ENCODE measurements around the gene UGT1A5. TPM values are rescaled to one million over a fixed set of nuclear protein-coding genes. Genes with fewer than 3 reads are reported as not detected.

The UGT1A5 gene
- total RNA-seq, 1 donor from 2014 or later, result not detected

- TF ChIP-seq, protein P1, sequence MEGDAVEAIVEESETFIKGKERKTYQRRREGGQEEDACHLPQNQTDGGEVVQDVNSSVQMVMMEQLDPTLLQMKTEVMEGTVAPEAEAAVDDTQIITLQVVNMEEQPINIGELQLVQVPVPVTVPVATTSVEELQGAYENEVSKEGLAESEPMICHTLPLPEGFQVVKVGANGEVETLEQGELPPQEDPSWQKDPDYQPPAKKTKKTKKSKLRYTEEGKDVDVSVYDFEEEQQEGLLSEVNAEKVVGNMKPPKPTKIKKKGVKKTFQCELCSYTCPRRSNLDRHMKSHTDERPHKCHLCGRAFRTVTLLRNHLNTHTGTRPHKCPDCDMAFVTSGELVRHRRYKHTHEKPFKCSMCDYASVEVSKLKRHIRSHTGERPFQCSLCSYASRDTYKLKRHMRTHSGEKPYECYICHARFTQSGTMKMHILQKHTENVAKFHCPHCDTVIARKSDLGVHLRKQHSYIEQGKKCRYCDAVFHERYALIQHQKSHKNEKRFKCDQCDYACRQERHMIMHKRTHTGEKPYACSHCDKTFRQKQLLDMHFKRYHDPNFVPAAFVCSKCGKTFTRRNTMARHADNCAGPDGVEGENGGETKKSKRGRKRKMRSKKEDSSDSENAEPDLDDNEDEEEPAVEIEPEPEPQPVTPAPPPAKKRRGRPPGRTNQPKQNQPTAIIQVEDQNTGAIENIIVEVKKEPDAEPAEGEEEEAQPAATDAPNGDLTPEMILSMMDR (IDR thresholded peaks at IDR 0.05; ENCODE audit: insufficient read depth, low read length, poor library complexity, severe bottlenecking), result no peak
- H3K27me3 ChIP-seq (ENCODE audit: control insufficient read depth, insufficient read depth, low read length), result no peaks in the 10 kb centered on the region
- H3K4me3 ChIP-seq (ENCODE audit: low read depth, low read length), result no peak within 1 kb of the TSS
- DNase-seq (ENCODE audit: low read depth), result no peak
- H3K36me3 ChIP-seq (ENCODE audit: control insufficient read depth, insufficient read depth, low read length), result no peaks in the 10 kb centered on the region
These were observed 31.1 kb upstream of the UGT1A5 start, which contains the start of gene UGT1A7 for GRCh38 chr2:233681521-233682099. UGT1A7 (plus strand) TSS chr2:233681901; CDS start chr2:233681938, 37 bp downstream.

DNA sequence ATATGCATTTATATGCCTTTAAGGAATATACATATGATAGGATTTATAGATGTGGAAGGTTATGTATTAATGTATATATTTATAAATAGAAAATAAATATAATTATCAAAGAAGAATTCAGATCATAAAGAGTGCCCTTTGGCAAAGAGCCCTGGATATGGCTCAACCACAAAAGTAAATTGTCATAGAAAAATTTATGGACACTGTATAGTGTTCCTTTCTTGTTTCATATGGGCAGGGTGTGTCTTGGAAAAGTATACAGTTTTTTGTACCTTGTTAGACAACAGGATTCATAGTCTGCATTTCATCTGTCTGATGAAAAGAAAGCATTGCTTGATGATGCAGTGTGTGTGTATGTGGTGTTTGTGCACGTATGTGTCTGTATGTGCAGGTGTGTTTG is 28.1 kb upstream of the UGT1A5 start:
- Histone ChIP-seq H3K4me3 (ENCODE audit: low read depth, low read length) (no peak overlapping the region), H3K36me3 (ENCODE audit: control insufficient read depth, insufficient read depth, low read length) (no peaks in the 10 kb centered on the region), H3K27me3 (ENCODE audit: control insufficient read depth, insufficient read depth, low read length) (no peaks in the 10 kb centered on the region)
- TF ChIP-seq, protein P1 (IDR thresholded peaks at IDR 0.05; ENCODE audit: insufficient read depth, low read length, poor library complexity, severe bottlenecking), result no peak
- no peak for DNase-seq (ENCODE audit: low read depth)

DNA sequence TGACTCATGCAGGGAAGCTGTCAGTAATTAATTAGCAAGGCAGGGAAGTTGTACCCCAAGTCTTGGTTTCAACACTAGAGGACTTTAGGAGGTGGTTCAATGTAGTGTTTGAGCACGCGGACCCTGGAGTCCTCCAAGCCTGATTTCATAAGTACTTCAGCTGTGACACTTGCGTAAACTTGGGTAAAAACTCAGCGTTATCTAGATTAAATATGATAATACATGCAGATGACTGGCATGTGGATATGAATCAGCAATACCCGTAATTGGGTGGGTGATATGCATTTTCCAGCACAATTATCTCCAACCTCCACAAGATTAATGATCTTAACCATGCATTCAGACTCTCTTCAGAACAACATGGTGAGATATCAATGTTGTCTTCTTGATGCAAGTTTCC is 25.8 kb upstream of the UGT1A5 start:
- Histone ChIP-seq H3K27me3 (ENCODE audit: control insufficient read depth, insufficient read depth, low read length) (no peaks in the 10 kb centered on the region), H3K36me3 (ENCODE audit: control insufficient read depth, insufficient read depth, low read length) (no peaks in the 10 kb centered on the region), H3K4me3 (ENCODE audit: low read depth, low read length) (no peak overlapping the region)
- DNase-seq (ENCODE audit: low read depth), result no peak
- TF ChIP-seq, protein P1 (IDR thresholded peaks at IDR 0.05; ENCODE audit: insufficient read depth, low read length, poor library complexity, severe bottlenecking), result no peak

DNA sequence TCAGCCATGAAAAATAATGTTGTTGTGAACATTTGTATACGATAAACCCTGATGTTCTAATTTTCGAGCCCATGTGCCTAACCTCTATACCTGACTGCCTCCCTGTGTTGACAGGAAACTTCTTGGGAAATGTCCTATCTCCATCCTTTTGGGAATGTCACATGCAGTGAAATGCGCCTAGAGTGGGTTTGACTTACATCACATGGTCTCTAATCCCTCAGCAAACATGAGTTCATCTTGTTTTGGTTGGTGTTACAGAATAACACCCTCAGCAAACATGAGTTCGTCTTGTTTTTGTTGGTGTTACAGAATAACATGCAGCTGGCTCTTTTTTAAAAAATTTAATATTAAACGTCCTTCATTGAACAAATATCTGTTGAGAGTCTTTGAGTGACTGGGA is 24.4 kb upstream of the UGT1A5 start:
- Histone ChIP-seq H3K4me3 (ENCODE audit: low read depth, low read length) (no peak overlapping the region), H3K36me3 (ENCODE audit: control insufficient read depth, insufficient read depth, low read length) (no peaks in the 10 kb centered on the region), H3K27me3 (ENCODE audit: control insufficient read depth, insufficient read depth, low read length) (no peaks in the 10 kb centered on the region)
- TF ChIP-seq, protein P1 (IDR thresholded peaks at IDR 0.05; ENCODE audit: insufficient read depth, low read length, poor library complexity, severe bottlenecking), result no peak
- no peak for DNase-seq (ENCODE audit: low read depth)

GRCh38 chr2:233689031-233689430 is 23.7 kb upstream of the UGT1A5 start:
- DNase-seq (ENCODE audit: low read depth), result no peak
- TF ChIP-seq, protein P1 (IDR thresholded peaks at IDR 0.05; ENCODE audit: insufficient read depth, low read length, poor library complexity, severe bottlenecking), result no peak
- H3K4me3 ChIP-seq (ENCODE audit: low read depth, low read length), result no peak overlapping the region

DNA sequence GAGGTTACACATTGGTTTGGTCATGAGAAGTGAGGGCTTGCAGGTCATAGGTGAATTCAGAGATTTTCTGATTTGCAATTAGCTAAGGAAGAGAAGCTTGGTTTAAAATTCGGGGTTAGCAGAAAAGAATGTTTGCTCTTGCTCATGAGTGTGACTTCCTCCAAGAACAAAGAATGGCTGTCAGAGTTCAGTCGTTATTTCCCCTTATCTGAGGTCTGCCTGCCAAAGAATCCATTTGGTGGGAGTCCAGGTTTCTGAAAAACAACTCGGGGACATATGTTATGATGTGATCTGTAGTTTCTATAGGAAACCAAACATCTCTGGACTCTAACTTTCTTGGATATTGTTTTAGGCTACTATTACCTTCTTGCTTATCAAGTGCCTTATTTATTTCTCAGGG is 23.2 kb upstream of the UGT1A5 start:
- TF ChIP-seq, protein P1 (IDR thresholded peaks at IDR 0.05; ENCODE audit: insufficient read depth, low read length, poor library complexity, severe bottlenecking), result no peak

More at GRCh38 chr2:233689031-233689430, 23.7 kb upstream of the UGT1A5 start:
- Histone ChIP-seq H3K27me3 (ENCODE audit: control insufficient read depth, insufficient read depth, low read length) (no peaks in the 10 kb centered on the region), H3K36me3 (ENCODE audit: control insufficient read depth, insufficient read depth, low read length) (no peaks in the 10 kb centered on the region)

More for the DNA sequence above, 23.2 kb upstream of the UGT1A5 start:
- no peaks in the 10 kb centered on the region for H3K27me3 ChIP-seq (ENCODE audit: control insufficient read depth, insufficient read depth, low read length)
- H3K4me3 ChIP-seq (ENCODE audit: low read depth, low read length), result no peak overlapping the region
- DNase-seq (ENCODE audit: low read depth), result no peak
- H3K36me3 ChIP-seq (ENCODE audit: control insufficient read depth, insufficient read depth, low read length), result no peaks in the 10 kb centered on the region

Data from kidney epithelial cell (primary cell).